ENCODE measurements around the gene CLEC18A. TPM values are rescaled to one million over a fixed set of nuclear protein-coding genes. Genes with fewer than 3 reads are reported as not detected.
A peak's percentile ranks its signal among the peaks of the same experiment; 100 is the strongest.

The CLEC18A gene
- total and polyA plus RNA-seq, 2 experiments from 2014 or later, result 0.13 to 0.90 TPM

DNA sequence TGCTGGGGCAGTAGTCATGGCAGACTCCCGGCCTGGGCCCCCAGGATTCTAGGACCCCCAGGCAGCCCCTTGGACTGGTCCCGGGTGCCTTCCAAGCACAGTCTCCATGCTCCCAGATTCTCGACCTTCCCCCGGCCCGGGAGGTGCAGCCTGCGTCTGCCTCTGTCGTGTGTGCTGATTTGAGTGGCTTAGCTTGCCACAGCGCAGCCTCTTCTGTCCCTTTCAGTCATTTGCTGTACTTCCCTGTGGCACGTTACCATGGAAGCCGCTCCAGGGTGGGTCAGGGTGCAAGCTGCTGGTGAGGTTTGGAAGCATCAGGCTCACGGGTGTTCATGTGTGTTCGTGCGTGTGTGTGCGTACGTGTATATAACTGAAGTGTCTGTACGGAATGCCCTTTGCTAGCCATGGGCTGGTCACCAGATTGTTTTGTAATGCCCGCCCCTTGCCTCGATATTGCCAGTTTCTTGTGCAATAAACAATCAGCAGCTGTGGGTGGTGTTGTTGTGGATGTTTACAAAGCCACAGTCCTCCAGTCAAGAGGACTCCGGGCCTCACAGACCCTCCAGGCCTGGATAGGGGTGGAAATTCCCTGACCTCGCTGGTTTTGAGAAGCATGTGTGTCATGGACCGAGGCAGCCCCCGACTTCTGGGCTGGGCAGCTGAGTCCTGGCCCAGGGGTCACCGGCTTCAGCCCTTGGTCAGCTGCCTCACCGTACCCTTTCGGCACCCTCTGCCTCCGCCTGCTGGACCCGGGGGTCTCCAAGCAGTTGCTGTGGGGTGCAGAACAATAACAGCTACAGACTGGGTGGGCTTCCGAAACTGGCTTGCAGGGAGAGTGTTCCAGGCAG, 9.7 kb upstream of the CLEC18A start:
- no peak for ATAC-seq

More for the DNA sequence above, 9.7 kb upstream of the CLEC18A start:
- Histone ChIP-seq H3K79me2 (replicated peaks; ENCODE audit: insufficient read depth) (no peaks in the 10 kb centered on the region), H3F3A (replicated peaks; ENCODE audit: low read depth) (0 out of 2 replicates have a peak, but pooled peaks cover 5% of the 10 kb centered on the region), H3K27ac (ENCODE audit: low read depth) (peak overlapping the region; percentile 66; the same call in 1 of the 2 replicates), H3K36me3 (ENCODE audit: insufficient read depth) (0 out of 2 replicates have a peak, but pooled peaks cover 6% of the 10 kb centered on the region), H4K20me1 (replicated peaks; ENCODE audit: insufficient read depth) (no peaks in the 10 kb centered on the region), H3K9me2 (ENCODE audit: insufficient read depth) (no peaks in the 10 kb centered on the region), H3K4me2 (no peak overlapping the region), H3K27me3 (ENCODE audit: insufficient read depth) (no peaks in the 10 kb centered on the region), H2AFZ (no peak overlapping the region), H3K4me1 (ENCODE audit: insufficient read depth) (no peaks in the 10 kb centered on the region), H3K4me3 (no peak overlapping the region)
- no peaks in the 10 kb centered on the region for H3K9me3 Mint-ChIP-seq
- H3K27me3 Mint-ChIP-seq (ENCODE audit: insufficient read depth, low read depth, poor library complexity), result peaks cover 13% of the 10 kb centered on the region
- peaks cover 8% of the 10 kb centered on the region for H3K4me1 Mint-ChIP-seq
- DNase-seq (ENCODE audit: low spot score), result no peak
- H3K27ac Mint-ChIP-seq, result no peak overlapping the region
- TF ChIP-seq NANOG (IDR thresholded peaks at IDR 0.05; ENCODE audit: borderline replicate concordance) (no peak), STAT1 (IDR thresholded peaks at IDR 0.05; ENCODE audit: unreplicated experiment) (no peak), ETS1 (IDR thresholded peaks at IDR 0.05) (no peak), CREB1 (CRISPR knock-in tag; IDR thresholded peaks at IDR 0.05; ENCODE audit: low read depth) (no peak), CTCF (conservative IDR thresholded peaks at IDR 0.05; ENCODE audit: low read depth in 2 of 2) (no peak), EZH2 (IDR thresholded peaks at IDR 0.05; ENCODE audit: low read depth, unreplicated experiment) (no peak), ZNF331 (CRISPR knock-in tag; IDR thresholded peaks at IDR 0.05; ENCODE audit: low read depth) (no peak), POLR2AphosphoS5 (IDR thresholded peaks at IDR 0.05; ENCODE audit: low read depth) (no peak)
- TF ChIP-seq, protein P1, sequence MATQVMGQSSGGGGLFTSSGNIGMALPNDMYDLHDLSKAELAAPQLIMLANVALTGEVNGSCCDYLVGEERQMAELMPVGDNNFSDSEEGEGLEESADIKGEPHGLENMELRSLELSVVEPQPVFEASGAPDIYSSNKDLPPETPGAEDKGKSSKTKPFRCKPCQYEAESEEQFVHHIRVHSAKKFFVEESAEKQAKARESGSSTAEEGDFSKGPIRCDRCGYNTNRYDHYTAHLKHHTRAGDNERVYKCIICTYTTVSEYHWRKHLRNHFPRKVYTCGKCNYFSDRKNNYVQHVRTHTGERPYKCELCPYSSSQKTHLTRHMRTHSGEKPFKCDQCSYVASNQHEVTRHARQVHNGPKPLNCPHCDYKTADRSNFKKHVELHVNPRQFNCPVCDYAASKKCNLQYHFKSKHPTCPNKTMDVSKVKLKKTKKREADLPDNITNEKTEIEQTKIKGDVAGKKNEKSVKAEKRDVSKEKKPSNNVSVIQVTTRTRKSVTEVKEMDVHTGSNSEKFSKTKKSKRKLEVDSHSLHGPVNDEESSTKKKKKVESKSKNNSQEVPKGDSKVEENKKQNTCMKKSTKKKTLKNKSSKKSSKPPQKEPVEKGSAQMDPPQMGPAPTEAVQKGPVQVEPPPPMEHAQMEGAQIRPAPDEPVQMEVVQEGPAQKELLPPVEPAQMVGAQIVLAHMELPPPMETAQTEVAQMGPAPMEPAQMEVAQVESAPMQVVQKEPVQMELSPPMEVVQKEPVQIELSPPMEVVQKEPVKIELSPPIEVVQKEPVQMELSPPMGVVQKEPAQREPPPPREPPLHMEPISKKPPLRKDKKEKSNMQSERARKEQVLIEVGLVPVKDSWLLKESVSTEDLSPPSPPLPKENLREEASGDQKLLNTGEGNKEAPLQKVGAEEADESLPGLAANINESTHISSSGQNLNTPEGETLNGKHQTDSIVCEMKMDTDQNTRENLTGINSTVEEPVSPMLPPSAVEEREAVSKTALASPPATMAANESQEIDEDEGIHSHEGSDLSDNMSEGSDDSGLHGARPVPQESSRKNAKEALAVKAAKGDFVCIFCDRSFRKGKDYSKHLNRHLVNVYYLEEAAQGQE (IDR thresholded peaks at IDR 0.05; ENCODE audit: unreplicated experiment), result no peak
- TF ChIP-seq, protein P2, sequence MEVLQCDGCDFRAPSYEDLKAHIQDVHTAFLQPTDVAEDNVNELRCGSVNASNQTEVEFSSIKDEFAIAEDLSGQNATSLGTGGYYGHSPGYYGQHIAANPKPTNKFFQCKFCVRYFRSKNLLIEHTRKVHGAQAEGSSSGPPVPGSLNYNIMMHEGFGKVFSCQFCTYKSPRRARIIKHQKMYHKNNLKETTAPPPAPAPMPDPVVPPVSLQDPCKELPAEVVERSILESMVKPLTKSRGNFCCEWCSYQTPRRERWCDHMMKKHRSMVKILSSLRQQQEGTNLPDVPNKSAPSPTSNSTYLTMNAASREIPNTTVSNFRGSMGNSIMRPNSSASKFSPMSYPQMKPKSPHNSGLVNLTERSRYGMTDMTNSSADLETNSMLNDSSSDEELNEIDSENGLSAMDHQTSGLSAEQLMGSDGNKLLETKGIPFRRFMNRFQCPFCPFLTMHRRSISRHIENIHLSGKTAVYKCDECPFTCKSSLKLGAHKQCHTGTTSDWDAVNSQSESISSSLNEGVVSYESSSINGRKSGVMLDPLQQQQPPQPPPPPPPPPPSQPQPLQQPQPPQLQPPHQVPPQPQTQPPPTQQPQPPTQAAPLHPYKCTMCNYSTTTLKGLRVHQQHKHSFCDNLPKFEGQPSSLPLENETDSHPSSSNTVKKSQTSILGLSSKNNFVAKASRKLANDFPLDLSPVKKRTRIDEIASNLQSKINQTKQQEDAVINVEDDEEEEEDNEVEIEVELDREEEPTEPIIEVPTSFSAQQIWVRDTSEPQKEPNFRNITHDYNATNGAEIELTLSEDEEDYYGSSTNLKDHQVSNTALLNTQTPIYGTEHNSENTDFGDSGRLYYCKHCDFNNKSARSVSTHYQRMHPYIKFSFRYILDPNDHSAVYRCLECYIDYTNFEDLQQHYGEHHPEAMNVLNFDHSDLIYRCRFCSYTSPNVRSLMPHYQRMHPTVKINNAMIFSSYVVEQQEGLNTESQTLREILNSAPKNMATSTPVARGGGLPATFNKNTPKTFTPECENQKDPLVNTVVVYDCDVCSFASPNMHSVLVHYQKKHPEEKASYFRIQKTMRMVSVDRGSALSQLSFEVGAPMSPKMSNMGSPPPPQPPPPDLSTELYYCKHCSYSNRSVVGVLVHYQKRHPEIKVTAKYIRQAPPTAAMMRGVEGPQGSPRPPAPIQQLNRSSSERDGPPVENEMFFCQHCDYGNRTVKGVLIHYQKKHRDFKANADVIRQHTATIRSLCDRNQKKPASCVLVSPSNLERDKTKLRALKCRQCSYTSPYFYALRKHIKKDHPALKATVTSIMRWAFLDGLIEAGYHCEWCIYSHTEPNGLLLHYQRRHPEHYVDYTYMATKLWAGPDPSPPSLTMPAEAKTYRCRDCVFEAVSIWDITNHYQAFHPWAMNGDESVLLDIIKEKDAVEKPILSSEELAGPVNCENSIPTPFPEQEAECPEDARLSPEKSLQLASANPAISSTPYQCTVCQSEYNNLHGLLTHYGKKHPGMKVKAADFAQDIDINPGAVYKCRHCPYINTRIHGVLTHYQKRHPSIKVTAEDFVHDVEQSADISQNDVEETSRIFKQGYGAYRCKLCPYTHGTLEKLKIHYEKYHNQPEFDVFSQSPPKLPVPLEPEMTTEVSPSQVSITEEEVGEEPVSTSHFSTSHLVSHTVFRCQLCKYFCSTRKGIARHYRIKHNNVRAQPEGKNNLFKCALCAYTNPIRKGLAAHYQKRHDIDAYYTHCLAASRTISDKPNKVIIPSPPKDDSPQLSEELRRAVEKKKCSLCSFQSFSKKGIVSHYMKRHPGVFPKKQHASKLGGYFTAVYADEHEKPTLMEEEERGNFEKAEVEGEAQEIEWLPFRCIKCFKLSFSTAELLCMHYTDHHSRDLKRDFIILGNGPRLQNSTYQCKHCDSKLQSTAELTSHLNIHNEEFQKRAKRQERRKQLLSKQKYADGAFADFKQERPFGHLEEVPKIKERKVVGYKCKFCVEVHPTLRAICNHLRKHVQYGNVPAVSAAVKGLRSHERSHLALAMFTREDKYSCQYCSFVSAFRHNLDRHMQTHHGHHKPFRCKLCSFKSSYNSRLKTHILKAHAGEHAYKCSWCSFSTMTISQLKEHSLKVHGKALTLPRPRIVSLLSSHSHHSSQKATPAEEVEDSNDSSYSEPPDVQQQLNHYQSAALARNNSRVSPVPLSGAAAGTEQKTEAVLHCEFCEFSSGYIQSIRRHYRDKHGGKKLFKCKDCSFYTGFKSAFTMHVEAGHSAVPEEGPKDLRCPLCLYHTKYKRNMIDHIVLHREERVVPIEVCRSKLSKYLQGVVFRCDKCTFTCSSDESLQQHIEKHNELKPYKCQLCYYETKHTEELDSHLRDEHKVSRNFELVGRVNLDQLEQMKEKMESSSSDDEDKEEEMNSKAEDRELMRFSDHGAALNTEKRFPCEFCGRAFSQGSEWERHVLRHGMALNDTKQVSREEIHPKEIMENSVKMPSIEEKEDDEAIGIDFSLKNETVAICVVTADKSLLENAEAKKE (CRISPR knock-in tag; IDR thresholded peaks at IDR 0.05), result no peak
- H3K4me3 Mint-ChIP-seq, result no peak overlapping the region
- peaks cover 16% of the 10 kb centered on the region for H3K36me3 Mint-ChIP-seq (ENCODE audit: low read depth)
